HPDE6-E6E7 (cell line): ENCODE data around the gene AGER.
A peak's percentile ranks its signal among the peaks of the same experiment; 100 is the strongest.
"Not testable (repeated sequence)": the region's sequence is repeated elsewhere in the genome, so short reads cannot be mapped to it uniquely, and the experiment has no call there.

Source experiments
- DNase-seq: peaks from one replicate; pipeline ENCODE4 v3.0.0; 2011; ENCODE audit warnings: missing footprints; ENCODE audit errors: extremely low spot score

Gene AGER

GRCh38 chr6:32198866-32199265, 14.8 kb upstream of the AGER start:
- DNase-seq = no peak

GRCh38 chr6:32198345-32198696, 14.3 kb upstream of the AGER start:
- DNase-seq = no peak

- no peak for DNase-seq
Observed at GRCh38 chr6:32196682-32197616, 12.9 kb upstream of the AGER start.

- DNase-seq = no peak
Observed at GRCh38 chr6:32195902-32196681, 12.0 kb upstream of the AGER start.

- peak; percentile 97 for DNase-seq
Observed at GRCh38 chr6:32195652-32195901, 11.5 kb upstream of the AGER start.

- DNase-seq = no peak
Observed at GRCh38 chr6:32194825-32195651, 11.0 kb upstream of the AGER start.

GRCh38 chr6:32194388-32194787, 10.3 kb upstream of the AGER start:
- no peak for DNase-seq

GRCh38 chr6:32193096-32193495, 9.0 kb upstream of the AGER start:
- DNase-seq = not testable (repeated sequence)

- DNase-seq = no peak
Observed at GRCh38 chr6:32192608-32193039, 8.6 kb upstream of the AGER start, which contains the start of gene GPSM3. TSS of gene GPSM3 (minus strand) at chr6:32192643. CDS start at chr6:32192513, 130 bp downstream.

GRCh38 chr6:32191696-32192607, 7.9 kb upstream of the AGER start:
- DNase-seq = no peak

GRCh38 chr6:32190911-32191677, 7.0 kb upstream of the AGER start:
- DNase-seq = no peak

GRCh38 chr6:32190054-32190851, 6.2 kb upstream of the AGER start, which contains the start of gene PBX2:
TSS of gene PBX2 (minus strand) at chr6:32190202. CDS start at chr6:32189915, 287 bp downstream.
- DNase-seq = peak; percentile 58

GRCh38 chr6:32189742-32190053, 5.6 kb upstream of the AGER start:
- DNase-seq = no peak

- no peak for DNase-seq
Observed at GRCh38 chr6:32189069-32189741, 5.2 kb upstream of the AGER start.

- DNase-seq = no peak
Observed at GRCh38 chr6:32188381-32189068, 4.5 kb upstream of the AGER start.

GRCh38 chr6:32187725-32188380, 3.8 kb upstream of the AGER start:
- DNase-seq = not testable (repeated sequence)

- DNase-seq = no peak
Observed at GRCh38 chr6:32187009-32187709, 3.1 kb upstream of the AGER start.
